ENCODE results near the gene TAF13. TPM values are rescaled to one million over a fixed set of nuclear protein-coding genes. Genes with fewer than 3 reads are reported as not detected.
"Not testable (repeated sequence)": the region's sequence is repeated elsewhere in the genome, so short reads cannot be mapped to it uniquely, and the experiment has no call there.

TAF13 gene
- total RNA-seq, 1 experiment from 2014 or later: 45.2 TPM

GRCh38 chr1:109046671-109047070, 29.1 kb downstream of the TAF13 start:
- Histone ChIP-seq H3K4me3 (ENCODE audit: insufficient read depth, low read depth, low read length) (no peak overlapping the region), H3K27me3 (ENCODE audit: control insufficient read depth, insufficient read depth, low read length) (no peaks in the 10 kb centered on the region), H3K36me3 (replicated peaks; ENCODE audit: control insufficient read depth, insufficient read depth, low read length) (no peaks in the 10 kb centered on the region)
- DNase-seq: no peak

- Histone ChIP-seq H3K4me3 (ENCODE audit: insufficient read depth, low read depth, low read length) (no peak overlapping the region), H3K27me3 (ENCODE audit: control insufficient read depth, insufficient read depth, low read length) (no peaks in the 10 kb centered on the region), H3K36me3 (replicated peaks; ENCODE audit: control insufficient read depth, insufficient read depth, low read length) (no peaks in the 10 kb centered on the region)
- no peak for DNase-seq
Measured at GRCh38 chr1:109045595-109045994, 30.2 kb downstream of the TAF13 start.

- Histone ChIP-seq H3K27me3 (ENCODE audit: control insufficient read depth, insufficient read depth, low read length) (no peaks in the 10 kb centered on the region; the same call in 1 of the 2 replicates), H3K4me3 (ENCODE audit: insufficient read depth, low read depth, low read length) (peak within 1 kb of the TSS; percentile 98), H3K36me3 (replicated peaks; ENCODE audit: control insufficient read depth, insufficient read depth, low read length) (no peaks in the 10 kb centered on the region)
- DNase-seq: peak; percentile 99
Measured at GRCh38 chr1:109041621-109042468, 34.0 kb downstream of the TAF13 start, which contains the start of gene WDR47. Gene WDR47 (minus strand): TSS chr1:109042102. CDS start chr1:109023512, 18,590 bp downstream.

GRCh38 chr1:109040989-109041620, 34.7 kb downstream of the TAF13 start:
- peak; percentile 75 for DNase-seq
- no peaks in the 10 kb centered on the region for H3K36me3 ChIP-seq (replicated peaks; ENCODE audit: control insufficient read depth, insufficient read depth, low read length)
- no peaks in the 10 kb centered on the region; the same call in 1 of the 2 replicates for H3K27me3 ChIP-seq (ENCODE audit: control insufficient read depth, insufficient read depth, low read length)
- peak overlapping the region; percentile 98 for H3K4me3 ChIP-seq (ENCODE audit: insufficient read depth, low read depth, low read length)

- DNase-seq: no peak
- H3K27me3 ChIP-seq (ENCODE audit: control insufficient read depth, insufficient read depth, low read length): no peaks in the 10 kb centered on the region; the same call in 1 of the 2 replicates
- H3K36me3 ChIP-seq (replicated peaks; ENCODE audit: control insufficient read depth, insufficient read depth, low read length): no peaks in the 10 kb centered on the region
- peak overlapping the region; percentile 98 for H3K4me3 ChIP-seq (ENCODE audit: insufficient read depth, low read depth, low read length)
Measured at GRCh38 chr1:109040627-109040988, 35.2 kb downstream of the TAF13 start.

- Histone ChIP-seq H3K4me3 (ENCODE audit: insufficient read depth, low read depth, low read length) (no peak overlapping the region), H3K36me3 (replicated peaks; ENCODE audit: control insufficient read depth, insufficient read depth, low read length) (no peaks in the 10 kb centered on the region), H3K27me3 (ENCODE audit: control insufficient read depth, insufficient read depth, low read length) (no peaks in the 10 kb centered on the region)
- no peak for DNase-seq
Measured at GRCh38 chr1:109034382-109034781, 41.4 kb downstream of the TAF13 start.

- not testable (repeated sequence) for H3K4me3 ChIP-seq (ENCODE audit: insufficient read depth, low read depth, low read length); DNase-seq; H3K36me3 ChIP-seq (replicated peaks; ENCODE audit: control insufficient read depth, insufficient read depth, low read length); H3K27me3 ChIP-seq (ENCODE audit: control insufficient read depth, insufficient read depth, low read length)
Measured at GRCh38 chr1:109029493-109029892, 46.3 kb downstream of the TAF13 start.

- no peak overlapping the region for H3K4me3 ChIP-seq (ENCODE audit: insufficient read depth, low read depth, low read length)
- H3K27me3 ChIP-seq (ENCODE audit: control insufficient read depth, insufficient read depth, low read length): no peaks in the 10 kb centered on the region
- no peaks in the 10 kb centered on the region for H3K36me3 ChIP-seq (replicated peaks; ENCODE audit: control insufficient read depth, insufficient read depth, low read length)
- no peak for DNase-seq
Measured at GRCh38 chr1:109027841-109028240, 48.0 kb downstream of the TAF13 start.

- DNase-seq: no peak
- no peaks in the 10 kb centered on the region for H3K27me3 ChIP-seq (ENCODE audit: control insufficient read depth, insufficient read depth, low read length)
- no peaks in the 10 kb centered on the region for H3K36me3 ChIP-seq (replicated peaks; ENCODE audit: control insufficient read depth, insufficient read depth, low read length)
- H3K4me3 ChIP-seq (ENCODE audit: insufficient read depth, low read depth, low read length): no peak overlapping the region
Measured at GRCh38 chr1:109025694-109026093, 50.1 kb downstream of the TAF13 start.

- Histone ChIP-seq H3K36me3 (replicated peaks; ENCODE audit: control insufficient read depth, insufficient read depth, low read length) (no peaks in the 10 kb centered on the region), H3K27me3 (ENCODE audit: control insufficient read depth, insufficient read depth, low read length) (no peaks in the 10 kb centered on the region), H3K4me3 (ENCODE audit: insufficient read depth, low read depth, low read length) (no peak overlapping the region)
- no peak for DNase-seq
Measured at GRCh38 chr1:109024646-109025045, 51.2 kb downstream of the TAF13 start.

GRCh38 chr1:109020693-109021257, 55.0 kb downstream of the TAF13 start:
- no peaks in the 10 kb centered on the region for H3K27me3 ChIP-seq (ENCODE audit: control insufficient read depth, insufficient read depth, low read length)

GRCh38 chr1:109017719-109018118, 58.1 kb downstream of the TAF13 start:
- DNase-seq; H3K36me3 ChIP-seq (replicated peaks; ENCODE audit: control insufficient read depth, insufficient read depth, low read length); H3K4me3 ChIP-seq (ENCODE audit: insufficient read depth, low read depth, low read length): not testable (repeated sequence)

More at GRCh38 chr1:109020693-109021257, 55.0 kb downstream of the TAF13 start:
- no peak overlapping the region for H3K4me3 ChIP-seq (ENCODE audit: insufficient read depth, low read depth, low read length)
- no peaks in the 10 kb centered on the region for H3K36me3 ChIP-seq (replicated peaks; ENCODE audit: control insufficient read depth, insufficient read depth, low read length)
- no peak for DNase-seq

GRCh38 chr1:109017134-109017533, 58.7 kb downstream of the TAF13 start:
- DNase-seq: no peak
- H3K27me3 ChIP-seq (ENCODE audit: control insufficient read depth, insufficient read depth, low read length): no peaks in the 10 kb centered on the region
- H3K36me3 ChIP-seq (replicated peaks; ENCODE audit: control insufficient read depth, insufficient read depth, low read length): no peaks in the 10 kb centered on the region
- H3K4me3 ChIP-seq (ENCODE audit: insufficient read depth, low read depth, low read length): no peak overlapping the region

More at GRCh38 chr1:109017719-109018118, 58.1 kb downstream of the TAF13 start:
- H3K27me3 ChIP-seq (ENCODE audit: control insufficient read depth, insufficient read depth, low read length): not testable (repeated sequence)

Data from H7 (cell line).